ENCODE measurements around the gene PLCD3. TPM values are rescaled to one million over a fixed set of nuclear protein-coding genes. Genes with fewer than 3 reads are reported as not detected.
A peak's percentile ranks its signal among the peaks of the same experiment; 100 is the strongest.

PLCD3 gene
- polyA plus RNA-seq, 3 donors from 2014 or later, result 0.75 TPM; not detected in 2

DNA sequence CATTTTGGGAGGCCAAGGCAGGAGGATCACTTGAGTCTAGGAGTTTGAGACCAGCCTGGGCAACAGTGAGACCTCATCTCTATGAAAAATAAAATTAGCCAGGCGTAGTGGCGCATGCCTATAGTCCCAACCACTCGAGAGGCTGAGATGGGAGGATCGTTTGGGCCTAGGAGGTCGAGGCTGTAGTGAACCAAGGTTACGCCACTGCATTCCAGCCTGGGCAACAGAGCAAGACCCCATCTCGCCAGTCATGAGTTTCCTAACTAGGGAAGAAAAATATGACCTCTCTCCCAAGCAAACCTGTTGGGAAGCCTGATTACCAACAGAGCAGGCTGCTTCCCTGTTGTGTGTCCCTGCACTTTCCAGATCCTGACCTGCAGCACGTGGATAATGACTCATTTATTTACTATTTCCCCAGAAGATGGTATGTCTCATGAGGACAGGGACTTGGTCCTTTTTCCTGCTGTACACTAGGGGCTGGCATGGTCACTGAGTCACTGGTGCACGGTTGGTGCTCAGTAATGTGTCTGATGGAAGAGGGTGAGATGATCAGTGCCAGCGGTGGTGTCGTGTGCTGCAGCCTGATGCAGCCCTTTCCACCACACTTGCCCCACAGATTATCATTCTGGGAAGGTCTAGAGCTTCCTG, 40.4 kb downstream of the PLCD3 start:
- Mint-ChIP-seq H3K27me3 (ENCODE audit: low read depth in 3 of 3) (no peaks in the 10 kb centered on the region), H3K36me3 (peaks cover 8 to 59% (median 35%) of the 10 kb centered on the region in 3 donors), H3K27ac (no peak overlapping the region)

GRCh38 chr17:45090711-45091110, 41.6 kb downstream of the PLCD3 start:
- no peak for DNase-seq
- no peaks in the 10 kb centered on the region for H3K9me3 Mint-ChIP-seq
- no peaks in the 10 kb centered on the region for H3K27me3 Mint-ChIP-seq (ENCODE audit: low read depth in 3 of 3)
- H3K36me3 Mint-ChIP-seq, result peaks cover 3 to 54% (median 26%) of the 10 kb centered on the region in 3 donors
- H3K4me3 Mint-ChIP-seq, result no peak overlapping the region
- H3K27ac Mint-ChIP-seq, result peak overlapping the region in 2 of 6 donors; percentile 44 to 62
- no peaks in the 10 kb centered on the region for H3K4me1 Mint-ChIP-seq

More for the DNA sequence above, 40.4 kb downstream of the PLCD3 start:
- no peak for DNase-seq
- Mint-ChIP-seq H3K4me3 (no peak overlapping the region), H3K4me1 (no peaks in the 10 kb centered on the region), H3K9me3 (no peaks in the 10 kb centered on the region)

DNA sequence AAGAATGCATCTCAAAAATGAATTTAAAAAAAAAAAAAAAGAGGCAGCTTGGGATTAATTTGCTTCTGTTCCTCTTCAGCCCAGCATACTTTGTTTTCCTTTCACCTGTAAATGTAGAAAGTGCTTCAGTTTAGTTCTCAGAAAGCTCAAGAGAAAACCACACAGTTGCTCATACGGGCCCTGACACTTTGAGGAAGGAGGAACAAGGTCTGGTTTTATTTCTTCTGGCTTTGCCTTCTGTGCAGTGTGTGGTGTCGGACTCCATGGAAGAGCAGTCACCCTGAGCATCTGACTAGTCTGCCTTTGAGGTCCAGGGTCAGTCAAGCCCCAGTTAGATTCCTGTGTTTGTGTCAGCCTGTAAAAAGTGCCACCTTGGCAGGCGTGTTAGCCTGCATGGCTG, 43.6 kb downstream of the PLCD3 start:
- Mint-ChIP-seq H3K4me3 (no peak overlapping the region), H3K36me3 (peaks cover 3 to 54% (median 28%) of the 10 kb centered on the region in 3 donors), H3K9me3 (no peaks in the 10 kb centered on the region), H3K27ac (no peak overlapping the region), H3K27me3 (ENCODE audit: low read depth in 3 of 3) (no peaks in the 10 kb centered on the region), H3K4me1 (no peaks in the 10 kb centered on the region)
- no peak for DNase-seq

- peaks cover 3 to 54% (median 28%) of the 10 kb centered on the region in 3 donors for H3K36me3 Mint-ChIP-seq
- no peak for DNase-seq
- H3K4me3 Mint-ChIP-seq, result no peak overlapping the region
- no peak overlapping the region for H3K27ac Mint-ChIP-seq
- H3K4me1 Mint-ChIP-seq, result no peaks in the 10 kb centered on the region
- H3K9me3 Mint-ChIP-seq, result no peaks in the 10 kb centered on the region
- H3K27me3 Mint-ChIP-seq (ENCODE audit: low read depth in 3 of 3), result no peaks in the 10 kb centered on the region
Measured at GRCh38 chr17:45087978-45088377, 44.3 kb downstream of the PLCD3 start.

DNA sequence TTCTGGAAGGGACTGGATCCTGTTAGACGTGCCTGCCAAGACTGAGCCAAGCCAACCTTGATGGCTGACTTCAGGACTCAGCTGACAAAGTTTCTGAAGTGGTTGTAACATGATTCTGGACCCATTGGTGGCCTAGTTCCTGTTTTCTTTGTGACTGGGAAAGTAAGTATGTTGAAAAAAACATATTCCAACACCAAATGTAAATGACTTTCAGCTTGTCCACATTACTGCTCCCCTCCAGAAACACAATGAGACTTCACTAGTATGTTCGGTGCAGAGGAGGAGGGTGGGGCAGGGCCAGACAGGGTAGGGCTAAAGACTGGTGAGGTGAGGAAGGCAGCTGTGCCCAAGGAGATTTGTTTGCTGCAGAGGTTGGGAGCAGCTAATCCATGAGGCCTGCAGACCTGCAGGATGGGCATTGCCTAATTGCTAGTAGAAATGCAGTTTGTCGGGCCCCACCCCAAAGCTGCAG, 44.8 kb downstream of the PLCD3 start:
- DNase-seq, result no peak
- Mint-ChIP-seq H3K9me3 (no peaks in the 10 kb centered on the region), H3K27me3 (ENCODE audit: low read depth in 3 of 3) (no peaks in the 10 kb centered on the region), H3K4me3 (no peak overlapping the region), H3K27ac (no peak overlapping the region), H3K4me1 (no peaks in the 10 kb centered on the region), H3K36me3 (peaks cover 3 to 51% (median 28%) of the 10 kb centered on the region in 3 donors)

GRCh38 chr17:45086865-45087503, 45.3 kb downstream of the PLCD3 start:
- DNase-seq, result no peak
- Mint-ChIP-seq H3K27me3 (ENCODE audit: low read depth in 3 of 3) (no peaks in the 10 kb centered on the region), H3K4me1 (no peaks in the 10 kb centered on the region), H3K9me3 (no peaks in the 10 kb centered on the region), H3K36me3 (peaks cover 3 to 46% (median 25%) of the 10 kb centered on the region in 3 donors), H3K4me3 (no peak overlapping the region), H3K27ac (no peak overlapping the region)

GRCh38 chr17:45086391-45086790, 45.9 kb downstream of the PLCD3 start:
- Mint-ChIP-seq H3K4me1 (peaks cover 0 to under 1% of the 10 kb centered on the region in 2 donors), H3K36me3 (peaks cover 3 to 50% (median 27%) of the 10 kb centered on the region in 3 donors), H3K9me3 (no peaks in the 10 kb centered on the region), H3K27ac (no peak overlapping the region), H3K4me3 (no peak overlapping the region), H3K27me3 (ENCODE audit: low read depth in 3 of 3) (no peaks in the 10 kb centered on the region)
- DNase-seq, result no peak

GRCh38 chr17:45081047-45081703, 51.1 kb downstream of the PLCD3 start:
- Mint-ChIP-seq H3K27me3 (ENCODE audit: low read depth in 3 of 3) (no peaks in the 10 kb centered on the region), H3K36me3 (peaks cover under 1 to 21% (median 14%) of the 10 kb centered on the region in 3 donors), H3K9me3 (no peaks in the 10 kb centered on the region), H3K4me1 (peaks cover 9 to 20% of the 10 kb centered on the region in 2 donors), H3K4me3 (no peak overlapping the region), H3K27ac (peak overlapping the region in 1 of 6 donors; percentile 30)
- DNase-seq, result no peak

- Mint-ChIP-seq H3K4me3 (no peak overlapping the region), H3K4me1 (peaks cover 11 to 35% of the 10 kb centered on the region in 2 donors), H3K9me3 (no peaks in the 10 kb centered on the region), H3K27me3 (ENCODE audit: low read depth in 3 of 3) (no peaks in the 10 kb centered on the region), H3K27ac (peak overlapping the region in 3 of 6 donors; percentile 26 to 67 (median 50)), H3K36me3 (peaks cover 3 to 12% (median 9%) of the 10 kb centered on the region in 3 donors)
- no peak for DNase-seq
Measured at GRCh38 chr17:45077643-45078042, 54.7 kb downstream of the PLCD3 start.

DNA sequence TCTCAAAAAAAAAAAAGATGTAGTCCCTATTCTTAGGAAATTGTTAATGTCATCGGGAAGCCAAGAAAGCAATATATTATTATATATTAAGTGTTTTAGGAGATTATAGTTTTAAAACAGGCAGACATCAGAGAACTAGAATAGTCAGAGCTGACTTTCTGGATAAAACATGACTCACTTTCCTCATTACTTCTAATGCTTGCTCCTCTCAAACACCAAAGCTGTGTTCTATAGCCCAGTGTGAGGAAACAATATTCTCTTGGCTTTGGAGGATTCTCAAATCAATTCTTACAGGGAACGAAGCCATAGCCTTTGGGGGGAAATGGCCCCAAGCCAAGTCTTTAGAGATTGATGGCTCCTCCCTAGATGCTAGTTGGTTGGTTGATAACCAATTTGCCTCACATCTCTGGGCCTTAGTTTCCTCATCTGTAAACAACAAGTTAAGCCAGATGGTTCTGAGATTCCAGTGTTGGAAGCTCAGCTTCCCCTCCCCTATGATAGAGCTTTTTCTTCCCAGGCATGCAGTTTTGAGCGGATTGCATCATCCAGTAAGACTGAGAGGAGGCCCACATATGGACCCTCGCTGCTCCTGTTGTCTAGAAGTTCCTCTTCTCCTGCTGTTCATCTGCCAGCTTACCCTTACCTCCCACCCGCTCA, 58.8 kb downstream of the PLCD3 start:
- Mint-ChIP-seq H3K36me3 (peaks cover 0 to 12% (median 3%) of the 10 kb centered on the region in 3 donors), H3K4me3 (no peak overlapping the region), H3K9me3 (no peaks in the 10 kb centered on the region)

GRCh38 chr17:45070809-45071208, 61.5 kb downstream of the PLCD3 start:
- Mint-ChIP-seq H3K4me1 (peaks cover 9 to 30% of the 10 kb centered on the region in 2 donors), H3K36me3 (peaks cover 0 to 12% (median 0%) of the 10 kb centered on the region in 3 donors), H3K4me3 (no peak overlapping the region), H3K27me3 (ENCODE audit: low read depth in 3 of 3) (no peaks in the 10 kb centered on the region), H3K9me3 (no peaks in the 10 kb centered on the region), H3K27ac (no peak overlapping the region)
- DNase-seq, result no peak

More for the DNA sequence above, 58.8 kb downstream of the PLCD3 start:
- DNase-seq, result no peak
- H3K27ac Mint-ChIP-seq, result peak overlapping the region in 1 of 6 donors; percentile 50
- H3K4me1 Mint-ChIP-seq, result peaks cover 11 to 35% of the 10 kb centered on the region in 2 donors
- no peaks in the 10 kb centered on the region for H3K27me3 Mint-ChIP-seq (ENCODE audit: low read depth in 3 of 3)

DNA sequence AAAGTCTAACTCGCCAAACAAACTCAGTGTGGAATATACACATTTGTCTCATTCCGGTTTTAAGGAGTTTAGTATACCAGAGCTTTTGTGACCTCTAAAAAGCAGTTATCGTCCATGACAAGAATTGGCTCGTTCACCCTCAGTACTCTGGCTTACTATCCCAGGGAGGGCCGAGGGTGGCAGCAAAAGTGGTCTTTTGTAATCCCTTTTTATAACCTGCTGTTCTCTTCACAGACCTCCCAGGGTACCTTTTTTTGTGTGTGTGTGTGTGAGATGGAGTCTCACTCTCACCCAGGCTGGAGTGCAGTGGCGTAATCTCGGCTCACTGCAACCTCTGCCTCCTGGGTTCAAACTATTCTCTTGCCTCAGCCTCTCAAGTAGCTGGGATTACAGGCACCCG, 62.3 kb downstream of the PLCD3 start:
- Mint-ChIP-seq H3K36me3 (peaks cover 0 to 12% (median 0%) of the 10 kb centered on the region in 3 donors), H3K4me1 (peaks cover 14 to 35% of the 10 kb centered on the region in 2 donors), H3K27ac (no peak overlapping the region)

GRCh38 chr17:45067637-45068036, 64.7 kb downstream of the PLCD3 start:
- Mint-ChIP-seq H3K4me1 (peaks cover 24 to 45% of the 10 kb centered on the region in 2 donors), H3K27ac (peak overlapping the region in 2 of 6 donors; percentile 37 to 43), H3K36me3 (peaks cover 0 to 8% (median 0%) of the 10 kb centered on the region in 3 donors), H3K4me3 (no peak overlapping the region), H3K9me3 (no peaks in the 10 kb centered on the region), H3K27me3 (ENCODE audit: low read depth in 3 of 3) (no peaks in the 10 kb centered on the region)
- DNase-seq, result no peak

More for the DNA sequence above, 62.3 kb downstream of the PLCD3 start:
- DNase-seq, result no peak
- Mint-ChIP-seq H3K27me3 (ENCODE audit: low read depth in 3 of 3) (no peaks in the 10 kb centered on the region), H3K4me3 (no peak overlapping the region), H3K9me3 (no peaks in the 10 kb centered on the region)

All from immature natural killer cell (primary cell).